Stimulated activated CD4-positive, alpha-beta T cell treated with anti-CD3 and anti-CD28 coated beads, Interleukin-4, amount 100 ng/mL, for 24 hours (primary cell): Measurements from ENCODE around the gene SCG2.

ENCODE experiments used
- DNase-seq: peaks from one replicate; pipeline ENCODE4 v3.0.0-alpha.2; 2020

The SCG2 gene

GRCh38 chr2:223563462-223563861, 38.7 kb downstream of the SCG2 start:
- no peak for DNase-seq

DNA sequence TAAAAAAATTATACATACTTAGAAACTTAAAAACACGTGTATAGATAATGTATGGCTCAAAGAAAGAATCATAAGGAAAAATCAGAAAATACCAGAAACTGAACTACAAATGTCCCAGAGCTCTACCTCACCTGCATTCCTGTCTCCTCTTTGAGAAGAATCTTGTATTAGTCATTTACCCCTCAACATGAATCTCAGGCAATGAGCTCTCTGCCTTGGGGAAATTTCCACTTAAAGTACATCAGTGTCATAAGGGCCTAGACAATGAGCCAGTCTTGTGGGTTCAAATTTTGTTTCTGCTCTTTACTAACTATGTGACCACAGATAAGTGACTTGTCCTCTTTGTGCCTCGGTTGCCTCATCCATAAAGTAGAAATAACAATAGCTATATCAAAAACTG, 40.1 kb downstream of the SCG2 start:
- DNase-seq: no peak

DNA sequence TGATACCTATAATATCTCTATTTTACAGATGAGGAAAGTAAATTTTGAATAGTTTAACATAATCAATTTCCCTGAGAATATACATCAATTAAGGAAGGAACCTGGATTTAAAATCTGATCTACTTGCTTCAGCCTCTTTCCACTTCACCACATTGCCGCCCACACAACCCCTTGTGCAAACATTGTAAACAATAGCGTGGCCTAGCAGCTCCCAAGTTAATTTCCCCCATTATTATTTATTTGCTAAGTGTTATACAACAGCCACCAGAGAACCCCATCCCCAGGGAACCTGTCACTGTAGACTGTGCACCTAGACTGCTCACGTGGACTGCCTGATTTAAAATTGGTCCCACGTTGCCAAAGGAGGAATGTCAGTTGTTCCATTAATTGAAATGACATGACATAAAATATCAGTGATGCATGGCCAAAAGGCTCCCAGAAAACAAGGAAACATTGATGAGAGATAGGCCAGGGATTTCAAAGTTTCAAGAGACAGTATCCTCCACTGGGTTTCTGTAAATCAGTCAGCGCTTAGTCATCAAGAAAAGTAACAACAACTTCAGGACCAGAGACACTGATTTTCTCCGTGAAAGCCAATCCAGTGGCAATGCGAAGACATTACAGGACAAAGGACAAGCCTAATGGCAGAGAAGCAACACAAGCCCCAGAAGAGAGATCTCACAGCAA, 41.3 kb downstream of the SCG2 start:
- no peak for DNase-seq

DNA sequence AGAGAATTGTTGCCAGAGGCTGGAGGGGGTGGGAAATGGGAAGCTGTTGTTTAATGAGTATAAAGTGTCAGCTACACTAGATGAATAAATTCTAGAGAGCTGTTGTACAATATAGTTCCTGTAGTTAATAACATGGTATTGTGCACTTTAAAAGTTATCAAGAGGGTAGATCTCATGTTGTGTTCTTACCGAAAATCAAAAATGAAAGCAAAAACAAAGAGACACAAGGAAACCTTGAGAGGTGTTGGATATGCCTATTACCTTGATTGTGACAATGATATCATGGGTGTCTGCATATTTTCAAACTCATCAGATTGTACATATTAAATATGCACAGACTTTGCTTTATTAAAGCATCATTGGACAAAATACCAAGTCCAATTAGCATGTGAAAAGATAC, 43.2 kb downstream of the SCG2 start:
- DNase-seq: no peak

DNA sequence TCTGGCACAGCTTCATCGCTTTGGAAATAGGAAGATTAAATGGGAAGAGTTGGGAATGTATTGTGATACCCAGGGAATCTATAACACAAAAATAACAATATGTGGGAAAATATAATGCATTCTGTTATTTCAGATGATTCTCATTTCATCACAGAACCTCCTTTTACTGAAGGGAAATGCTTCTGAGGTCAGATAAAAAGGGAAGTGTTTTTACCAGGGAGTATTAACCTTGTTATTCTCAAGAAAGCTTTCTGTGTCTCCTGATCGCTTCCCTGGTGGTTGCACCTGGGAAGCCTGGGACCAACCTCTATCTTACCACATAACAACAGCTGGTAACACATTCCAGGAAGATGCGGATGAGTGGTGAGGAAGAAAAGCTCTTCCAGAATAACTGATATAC, 47.2 kb downstream of the SCG2 start:
- no peak for DNase-seq

GRCh38 chr2:223549215-223549614, 52.9 kb downstream of the SCG2 start:
- no peak for DNase-seq

DNA sequence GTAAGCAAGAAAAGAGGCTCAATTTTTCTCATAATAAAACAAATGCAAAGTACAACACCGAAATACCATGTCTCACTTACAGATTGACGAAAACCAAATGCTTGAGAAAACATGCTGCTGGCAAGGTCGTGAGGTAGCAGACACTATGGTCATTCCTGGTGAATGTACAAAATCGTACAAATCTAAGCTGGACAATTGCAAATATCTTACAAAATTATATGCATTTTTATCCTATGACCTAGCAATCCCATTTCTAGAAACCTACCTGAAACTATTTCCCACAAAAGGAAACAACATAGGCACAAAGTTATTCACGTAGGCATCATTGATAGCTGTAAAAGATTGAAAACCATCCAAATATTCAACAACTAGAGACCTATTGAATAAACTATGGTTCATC, 54.0 kb downstream of the SCG2 start:
- DNase-seq: no peak
